Activated CD4-positive, alpha-beta T cell treated with anti-CD3 and anti-CD28 coated beads, Interleukin-2, amount 10 ng/mL, durations not matched to agents 24 days and 14 days (primary cell): Measurements from ENCODE around the gene GPATCH2. TPM values are rescaled to one million over a fixed set of nuclear protein-coding genes. Genes with fewer than 3 reads are reported as not detected.

Experiments
- DNase-seq: peaks from one replicate; pipeline ENCODE4 v3.0.0; 2022
- H3K27ac Mint-ChIP-seq: one replicate; pipeline ENCODE4 v1.8.0; 2022; ENCODE audit warnings: mild to moderate bottlenecking, mixed read lengths
- H3K27me3 Mint-ChIP-seq: one replicate; pipeline ENCODE4 v1.8.0; 2022; ENCODE audit warnings: mixed read lengths
- H3K36me3 Mint-ChIP-seq: one replicate; pipeline ENCODE4 v1.8.0; 2022; ENCODE audit warnings: low read depth, mild to moderate bottlenecking, mixed read lengths
- H3K4me1 Mint-ChIP-seq: one replicate; pipeline ENCODE4 v1.8.0; 2021; ENCODE audit warnings: mixed read lengths
- H3K4me3 Mint-ChIP-seq: one replicate; pipeline ENCODE4 v1.8.0; 2022; ENCODE audit warnings: mild to moderate bottlenecking, moderate library complexity, mixed read lengths
- H3K9me3 Mint-ChIP-seq: one replicate; pipeline ENCODE4 v1.8.0; 2021; ENCODE audit warnings: mixed read lengths
- intact Hi-C: fragments of 100-400 bp; cut with micrococcal nuclease; formaldehyde crosslinking; loops from one replicate; pipeline ENCODE4 v1.15.1; 2023
- total RNA-seq: library from RNA; stranded (reverse); gene quantifications from 2 replicates; pipeline ENCODE4 v1.2.3, GENCODE V29; 2022

The GPATCH2 gene
- total RNA-seq, 1 donor from 2014 or later: 12.1 TPM

- H3K9me3 Mint-ChIP-seq: peaks cover 3% of the 10 kb centered on the region
- H3K27me3 Mint-ChIP-seq: no peaks in the 10 kb centered on the region
- H3K4me1 Mint-ChIP-seq: no peaks in the 10 kb centered on the region
- no peak for DNase-seq
- H3K4me3 Mint-ChIP-seq: no peak overlapping the region
- intact Hi-C loops: no loop called here
- H3K27ac Mint-ChIP-seq: no peak overlapping the region
- no peaks in the 10 kb centered on the region for H3K36me3 Mint-ChIP-seq
Measured at GRCh38 chr1:217563179-217563578, 67.7 kb downstream of the GPATCH2 start.

GRCh38 chr1:217562229-217562878, 68.5 kb downstream of the GPATCH2 start:
- no peaks in the 10 kb centered on the region for H3K36me3 Mint-ChIP-seq
- peaks cover 3% of the 10 kb centered on the region for H3K9me3 Mint-ChIP-seq

GRCh38 chr1:217561446-217561845, 69.4 kb downstream of the GPATCH2 start:
- H3K27me3 Mint-ChIP-seq: no peaks in the 10 kb centered on the region
- no peaks in the 10 kb centered on the region for H3K4me1 Mint-ChIP-seq
- no peak overlapping the region for H3K4me3 Mint-ChIP-seq
- no peak overlapping the region for H3K27ac Mint-ChIP-seq
- H3K36me3 Mint-ChIP-seq: no peaks in the 10 kb centered on the region
- H3K9me3 Mint-ChIP-seq: peaks cover 3% of the 10 kb centered on the region
- no peak for DNase-seq
- intact Hi-C loops: no loop called here

More at GRCh38 chr1:217562229-217562878, 68.5 kb downstream of the GPATCH2 start:
- no peaks in the 10 kb centered on the region for H3K27me3 Mint-ChIP-seq
- H3K27ac Mint-ChIP-seq: no peak overlapping the region
- H3K4me1 Mint-ChIP-seq: no peaks in the 10 kb centered on the region
- DNase-seq: no peak
- H3K4me3 Mint-ChIP-seq: no peak overlapping the region
- intact Hi-C loops: no loop called here

- DNase-seq: no peak
- Mint-ChIP-seq H3K9me3 (peaks cover 3% of the 10 kb centered on the region), H3K4me1 (no peaks in the 10 kb centered on the region), H3K27me3 (no peaks in the 10 kb centered on the region), H3K27ac (no peak overlapping the region), H3K36me3 (no peaks in the 10 kb centered on the region), H3K4me3 (no peak overlapping the region)
- intact Hi-C loops: no loop called here
Measured at GRCh38 chr1:217554849-217555248, 76.0 kb downstream of the GPATCH2 start.

GRCh38 chr1:217553949-217554509, 76.9 kb downstream of the GPATCH2 start:
- Mint-ChIP-seq H3K4me3 (no peak overlapping the region), H3K36me3 (no peaks in the 10 kb centered on the region), H3K27me3 (no peaks in the 10 kb centered on the region), H3K9me3 (no peaks in the 10 kb centered on the region), H3K4me1 (no peaks in the 10 kb centered on the region), H3K27ac (no peak overlapping the region)
- intact Hi-C loops: no loop called here
- no peak for DNase-seq

- no peaks in the 10 kb centered on the region for H3K4me1 Mint-ChIP-seq
- no peak overlapping the region for H3K4me3 Mint-ChIP-seq
- no peak for DNase-seq
- no peaks in the 10 kb centered on the region for H3K36me3 Mint-ChIP-seq
- no peak overlapping the region for H3K27ac Mint-ChIP-seq
- H3K27me3 Mint-ChIP-seq: no peaks in the 10 kb centered on the region
- H3K9me3 Mint-ChIP-seq: peaks cover 4% of the 10 kb centered on the region
- intact Hi-C loops: no loop called here
Measured at GRCh38 chr1:217552339-217552951, 78.4 kb downstream of the GPATCH2 start.

- intact Hi-C loops: no loop called here
- Mint-ChIP-seq H3K27me3 (no peaks in the 10 kb centered on the region), H3K27ac (no peak overlapping the region), H3K9me3 (peaks cover 2% of the 10 kb centered on the region), H3K4me3 (no peak overlapping the region), H3K36me3 (no peaks in the 10 kb centered on the region), H3K4me1 (no peaks in the 10 kb centered on the region)
- DNase-seq: no peak
Measured at GRCh38 chr1:217542837-217543236, 88.1 kb downstream of the GPATCH2 start.

- intact Hi-C loops: no loop called here
- H3K9me3 Mint-ChIP-seq: no peaks in the 10 kb centered on the region
- H3K27me3 Mint-ChIP-seq: no peaks in the 10 kb centered on the region
- H3K36me3 Mint-ChIP-seq: no peaks in the 10 kb centered on the region
- no peak overlapping the region for H3K27ac Mint-ChIP-seq
- H3K4me3 Mint-ChIP-seq: no peak overlapping the region
- H3K4me1 Mint-ChIP-seq: no peaks in the 10 kb centered on the region
- DNase-seq: no peak
Measured at GRCh38 chr1:217542136-217542777, 88.6 kb downstream of the GPATCH2 start.

- no peak for DNase-seq
- Mint-ChIP-seq H3K27ac (no peak overlapping the region), H3K27me3 (no peaks in the 10 kb centered on the region), H3K4me3 (no peak overlapping the region), H3K9me3 (no peaks in the 10 kb centered on the region), H3K36me3 (no peaks in the 10 kb centered on the region), H3K4me1 (no peaks in the 10 kb centered on the region)
- intact Hi-C loops: no loop called here
Measured at GRCh38 chr1:217540321-217540720, 90.6 kb downstream of the GPATCH2 start.

GRCh38 chr1:217539510-217539909, 91.4 kb downstream of the GPATCH2 start:
- intact Hi-C loops: no loop called here
- Mint-ChIP-seq H3K4me3 (no peak overlapping the region), H3K9me3 (no peaks in the 10 kb centered on the region), H3K36me3 (no peaks in the 10 kb centered on the region), H3K27ac (no peak overlapping the region), H3K27me3 (no peaks in the 10 kb centered on the region), H3K4me1 (no peaks in the 10 kb centered on the region)
- DNase-seq: no peak

- Mint-ChIP-seq H3K4me3 (no peak overlapping the region), H3K27ac (no peak overlapping the region), H3K4me1 (no peaks in the 10 kb centered on the region), H3K9me3 (peaks cover 3% of the 10 kb centered on the region), H3K36me3 (no peaks in the 10 kb centered on the region), H3K27me3 (no peaks in the 10 kb centered on the region)
- DNase-seq: no peak
- intact Hi-C loops: no loop called here
Measured at GRCh38 chr1:217535601-217536377, 95.1 kb downstream of the GPATCH2 start.

GRCh38 chr1:217534566-217534965, 96.3 kb downstream of the GPATCH2 start:
- Mint-ChIP-seq H3K4me1 (no peaks in the 10 kb centered on the region), H3K36me3 (no peaks in the 10 kb centered on the region), H3K27me3 (no peaks in the 10 kb centered on the region), H3K9me3 (peaks cover 3% of the 10 kb centered on the region), H3K4me3 (no peak overlapping the region), H3K27ac (no peak overlapping the region)
- DNase-seq: no peak
- intact Hi-C loops: no loop called here

- peaks cover 3% of the 10 kb centered on the region for H3K9me3 Mint-ChIP-seq
- DNase-seq: no peak
- no peak overlapping the region for H3K27ac Mint-ChIP-seq
- no peaks in the 10 kb centered on the region for H3K36me3 Mint-ChIP-seq
- no peaks in the 10 kb centered on the region for H3K27me3 Mint-ChIP-seq
- H3K4me1 Mint-ChIP-seq: no peaks in the 10 kb centered on the region
- intact Hi-C loops: no loop called here
- H3K4me3 Mint-ChIP-seq: no peak overlapping the region
Measured at GRCh38 chr1:217528271-217528670, 102.6 kb downstream of the GPATCH2 start.

GRCh38 chr1:217527151-217527550, 103.7 kb downstream of the GPATCH2 start:
- Mint-ChIP-seq H3K9me3 (no peaks in the 10 kb centered on the region), H3K4me1 (no peaks in the 10 kb centered on the region), H3K36me3 (no peaks in the 10 kb centered on the region), H3K27me3 (no peaks in the 10 kb centered on the region), H3K27ac (no peak overlapping the region), H3K4me3 (no peak overlapping the region)
- intact Hi-C loops: no loop called here
- no peak for DNase-seq
